GM21529 (cell line): ENCODE results near the gene AIF1L.

Experiments used
- ATAC-seq: cut with Tn5 transposase; IDR thresholded peaks from one replicate; pipeline ENCODE4 v1.9.1; 2021; ENCODE audit not compliant: unreplicated experiment

Gene AIF1L

DNA sequence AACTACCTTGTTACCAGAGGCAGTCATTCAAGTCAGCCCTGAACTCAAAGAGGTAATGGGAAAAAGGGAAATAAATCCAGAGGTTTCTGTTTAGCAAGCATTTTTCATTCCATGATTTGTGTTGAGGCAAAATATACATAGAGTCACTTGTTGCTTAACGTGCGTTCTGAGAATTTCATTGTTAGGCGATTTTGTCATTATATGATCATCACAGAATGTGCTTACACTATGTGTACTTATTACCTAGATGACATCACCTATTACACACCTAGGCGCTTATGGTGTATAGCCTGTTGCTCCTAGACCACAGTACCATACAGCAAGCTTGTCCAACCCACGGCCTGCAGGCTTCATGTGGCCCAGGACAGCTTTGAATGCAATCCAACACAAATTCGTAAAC lies 65.3 kb downstream of the AIF1L start:
- ATAC-seq: no peak

DNA sequence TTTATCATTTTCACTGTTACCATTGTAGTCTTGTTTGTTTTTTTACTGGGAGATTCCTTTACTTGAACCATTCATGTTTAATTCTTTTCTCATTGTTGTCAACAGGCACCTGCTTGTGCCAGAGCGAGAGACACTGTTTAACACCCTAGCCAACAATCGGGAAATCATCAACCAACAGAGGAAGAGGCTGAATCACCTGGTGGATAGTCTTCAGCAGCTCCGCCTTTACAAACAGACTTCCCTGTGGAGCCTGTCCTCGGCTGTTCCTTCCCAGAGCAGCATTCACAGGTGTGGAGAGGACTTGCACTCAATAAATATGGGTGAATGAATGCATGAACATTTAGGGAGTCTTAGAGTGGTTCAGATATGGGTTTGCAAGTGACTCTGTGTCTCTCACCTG lies 66.6 kb downstream of the AIF1L start:
- ATAC-seq: no peak

DNA sequence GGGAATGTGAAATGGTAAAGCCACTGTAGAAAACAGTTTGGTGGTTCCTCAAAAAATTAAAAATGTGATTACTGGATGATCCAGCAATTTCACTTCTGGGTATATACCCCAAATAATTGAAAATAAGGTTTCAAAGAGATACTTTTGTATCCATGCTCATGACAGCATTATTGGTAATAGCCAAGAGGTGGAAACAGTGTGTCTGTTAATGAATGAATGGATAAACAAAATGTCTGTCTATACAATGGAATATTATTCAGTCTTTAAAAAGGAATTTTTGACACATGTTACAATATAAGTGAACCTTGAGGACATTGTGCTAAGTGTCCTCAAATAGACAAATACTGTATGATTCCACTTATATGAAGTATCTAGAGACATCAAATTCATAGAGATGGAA lies 69.2 kb downstream of the AIF1L start:
- no peak for ATAC-seq

DNA sequence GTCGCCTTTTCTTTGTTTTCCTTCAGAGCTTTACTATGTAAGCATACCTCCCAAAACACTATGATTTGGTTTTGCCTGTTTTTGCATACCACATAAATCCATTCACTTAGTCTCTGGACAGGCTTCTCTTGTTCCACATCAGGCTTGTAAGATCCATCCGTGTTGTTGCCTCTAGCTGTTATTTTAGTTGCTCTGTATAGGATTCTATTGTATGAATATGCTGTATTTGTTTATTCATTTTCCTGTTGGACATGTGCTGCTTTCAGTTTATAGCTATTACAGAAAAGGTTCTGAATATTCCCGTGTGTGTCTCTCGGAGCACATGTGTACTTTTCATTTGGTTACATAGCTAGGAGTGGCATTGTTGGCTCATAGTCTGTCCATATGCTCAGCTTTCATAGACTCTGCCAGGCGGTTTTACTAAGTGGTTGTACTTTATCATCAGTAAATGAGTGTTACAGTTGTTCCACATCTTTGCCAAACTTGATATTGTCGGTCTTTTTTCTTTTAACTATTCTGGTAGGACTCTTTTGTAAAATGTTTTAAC lies 70.9 kb downstream of the AIF1L start:
- ATAC-seq: no peak

DNA sequence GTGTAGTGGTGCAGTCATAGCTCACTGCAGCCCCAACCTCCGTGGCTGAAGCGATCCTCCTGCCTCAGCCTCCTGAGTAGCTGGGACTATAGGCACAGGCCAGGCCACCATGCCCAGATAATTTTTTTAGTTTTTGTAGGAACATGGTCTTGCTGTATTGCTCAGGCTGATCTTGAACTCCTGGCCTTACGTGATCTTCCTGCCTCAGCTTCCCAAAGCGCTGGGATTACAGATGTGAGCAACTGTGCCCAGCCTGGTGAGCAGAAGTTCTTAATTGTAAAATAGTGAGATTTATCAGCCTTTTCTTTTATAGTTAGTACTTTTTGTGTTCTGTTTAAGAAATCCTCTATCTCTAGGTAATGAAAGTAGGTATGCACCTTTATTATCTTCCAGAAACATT lies 71.6 kb downstream of the AIF1L start:
- ATAC-seq: no peak

DNA sequence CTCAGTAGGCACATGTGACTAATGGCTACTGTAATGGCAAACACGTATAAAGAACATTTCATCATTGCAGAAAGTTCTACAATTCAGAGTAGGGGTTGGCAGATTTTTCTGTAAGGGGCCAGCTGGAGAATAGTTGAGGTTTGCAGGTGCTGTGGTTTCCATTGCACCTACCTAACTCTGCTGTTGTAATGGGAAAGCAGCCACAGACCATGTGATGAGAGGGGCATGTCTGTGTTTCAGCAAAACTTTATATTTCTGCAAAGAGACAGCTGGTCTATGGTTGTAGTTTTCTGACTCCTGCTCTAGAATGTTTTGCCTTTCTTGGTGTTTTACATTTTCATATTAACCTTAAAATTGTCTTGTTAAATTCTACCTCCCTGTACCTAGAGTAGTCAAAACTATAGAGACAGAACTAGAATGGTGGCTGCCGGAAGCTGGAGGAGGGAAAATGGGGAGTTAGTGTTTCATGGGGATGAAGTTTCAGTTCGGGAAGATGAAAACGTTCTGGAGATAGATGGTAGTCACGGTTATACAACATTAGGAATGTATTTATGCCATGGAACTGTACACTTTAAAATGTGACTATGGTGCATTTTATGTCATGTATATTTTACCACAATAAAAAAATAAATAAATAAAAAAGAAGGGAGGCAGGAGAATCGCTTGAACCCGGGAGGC lies 73.4 kb downstream of the AIF1L start:
- ATAC-seq: no peak
